HG02852 (cell line): ENCODE measurements around the gene SLC35F5.
"Not testable (repeated sequence)": the region's sequence is repeated elsewhere in the genome, so short reads cannot be mapped to it uniquely, and the experiment has no call there.

Experiments used
- ATAC-seq: cut with Tn5 transposase; IDR thresholded peaks from one replicate; pipeline ENCODE4 v1.9.1; 2021; ENCODE audit warnings: mild to moderate bottlenecking, moderate library complexity; ENCODE audit not compliant: unreplicated experiment

SLC35F5 gene, protein sequence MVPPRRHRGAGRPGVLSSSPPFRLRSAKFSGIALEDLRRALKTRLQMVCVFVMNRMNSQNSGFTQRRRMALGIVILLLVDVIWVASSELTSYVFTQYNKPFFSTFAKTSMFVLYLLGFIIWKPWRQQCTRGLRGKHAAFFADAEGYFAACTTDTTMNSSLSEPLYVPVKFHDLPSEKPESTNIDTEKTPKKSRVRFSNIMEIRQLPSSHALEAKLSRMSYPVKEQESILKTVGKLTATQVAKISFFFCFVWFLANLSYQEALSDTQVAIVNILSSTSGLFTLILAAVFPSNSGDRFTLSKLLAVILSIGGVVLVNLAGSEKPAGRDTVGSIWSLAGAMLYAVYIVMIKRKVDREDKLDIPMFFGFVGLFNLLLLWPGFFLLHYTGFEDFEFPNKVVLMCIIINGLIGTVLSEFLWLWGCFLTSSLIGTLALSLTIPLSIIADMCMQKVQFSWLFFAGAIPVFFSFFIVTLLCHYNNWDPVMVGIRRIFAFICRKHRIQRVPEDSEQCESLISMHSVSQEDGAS

DNA sequence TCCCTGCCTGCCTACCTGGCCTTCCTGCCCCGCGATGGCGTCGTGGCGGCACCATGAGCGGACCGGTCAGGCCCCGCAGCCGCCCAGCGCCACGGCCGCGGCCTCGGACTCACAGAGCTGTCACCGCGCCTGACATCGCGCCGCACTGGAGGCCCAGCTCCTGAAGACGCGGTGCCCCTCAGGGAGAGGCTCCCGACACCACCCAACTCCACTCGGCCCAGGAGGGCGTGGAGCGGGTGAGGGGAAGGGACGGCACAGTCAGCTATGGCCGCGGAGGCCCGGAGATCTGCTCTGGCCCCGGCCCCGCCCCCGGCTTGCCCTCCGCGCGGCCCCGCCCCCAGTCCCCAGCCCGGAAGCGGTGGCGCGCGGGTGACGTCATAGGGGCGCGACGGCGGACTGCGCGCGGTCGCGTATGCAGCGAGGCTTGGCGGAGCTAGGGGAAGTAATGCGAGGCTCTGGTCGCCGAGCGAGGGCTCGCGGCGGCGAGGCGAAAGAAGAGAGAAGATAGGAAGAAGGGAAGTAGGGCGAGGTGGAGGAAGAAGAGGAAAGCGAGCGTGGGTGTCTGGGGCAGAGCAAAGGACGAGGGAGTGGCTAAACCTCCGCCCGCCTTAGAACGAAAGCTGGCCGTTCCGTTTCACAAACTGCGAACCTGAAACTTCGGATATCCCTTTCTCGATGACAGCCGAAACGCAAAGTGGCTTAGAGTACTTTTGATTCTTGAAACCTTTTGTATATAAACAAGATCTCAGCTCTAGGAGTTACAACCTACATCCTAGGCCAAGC, at the start of gene SLC35F5:
TSS of gene SLC35F5 (minus strand) at position 288 of the 783 bp plus-strand sequence. CDS start at position 55, 233 bp downstream.
- peak; percentile 87 for ATAC-seq

DNA sequence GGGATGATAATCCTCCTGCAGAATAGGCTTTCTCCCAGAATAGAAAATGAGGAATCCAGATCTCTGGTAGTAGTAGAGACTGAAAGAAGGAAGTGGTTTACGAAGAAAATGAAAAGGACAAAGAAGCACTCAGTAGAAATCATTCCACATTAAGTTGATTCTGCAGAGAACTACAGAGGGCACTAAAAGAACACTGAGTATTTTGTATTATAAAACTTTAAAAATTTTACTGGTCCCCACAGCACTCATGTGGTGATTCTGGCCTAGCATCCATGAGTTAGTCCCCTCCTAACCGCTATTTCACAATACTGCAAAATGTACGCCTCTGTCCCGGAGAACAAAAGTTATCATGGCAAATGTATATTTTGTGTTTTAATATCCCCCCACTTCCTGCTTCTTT, 42.9 kb upstream of the SLC35F5 start:
- ATAC-seq, result no peak

DNA sequence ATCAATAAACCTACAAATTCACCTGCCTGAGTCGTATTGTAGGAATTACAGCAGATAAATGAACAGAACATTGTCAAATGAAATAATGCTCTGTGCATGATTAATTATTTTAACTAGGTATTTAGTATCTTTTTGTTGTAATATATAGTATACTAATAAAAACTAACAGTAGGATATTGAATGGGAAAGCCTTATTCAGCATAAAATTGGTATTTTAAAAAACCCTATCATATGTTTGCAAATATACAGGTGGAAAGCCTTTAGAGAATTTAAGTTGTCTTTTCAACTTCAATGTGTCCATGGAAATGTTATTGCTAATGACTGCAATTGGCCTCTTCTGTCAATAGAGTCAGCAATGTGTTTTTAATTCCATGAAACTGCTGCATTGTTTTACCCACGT, 40.8 kb upstream of the SLC35F5 start:
- ATAC-seq, result no peak

DNA sequence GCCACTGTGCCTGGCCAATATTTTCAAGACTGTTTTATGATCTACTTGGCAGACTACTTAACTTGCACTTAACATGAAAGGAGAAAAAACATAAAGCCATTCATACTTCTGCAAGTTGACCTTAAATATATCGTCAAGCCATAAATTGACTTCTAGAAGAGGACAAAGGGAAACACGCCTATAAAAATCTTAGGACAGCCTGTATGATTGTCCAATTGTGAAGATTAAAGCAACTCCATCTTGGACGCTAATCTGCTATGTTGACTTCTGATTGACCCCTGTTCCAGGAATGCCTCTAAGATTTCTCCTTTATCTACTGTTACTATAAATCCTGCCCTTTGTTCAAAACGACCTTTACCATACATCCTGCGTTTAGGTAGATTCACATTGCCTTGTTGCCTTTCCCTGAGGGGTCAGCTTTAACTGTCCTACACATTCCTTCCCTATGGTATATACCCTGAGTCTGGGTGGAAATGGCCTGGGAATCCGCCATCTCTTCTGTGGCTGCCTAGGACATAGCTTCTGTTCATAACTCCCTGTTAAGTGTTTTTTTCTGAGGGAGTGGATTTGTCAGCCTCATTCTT, 40.2 kb upstream of the SLC35F5 start:
- no peak for ATAC-seq

DNA sequence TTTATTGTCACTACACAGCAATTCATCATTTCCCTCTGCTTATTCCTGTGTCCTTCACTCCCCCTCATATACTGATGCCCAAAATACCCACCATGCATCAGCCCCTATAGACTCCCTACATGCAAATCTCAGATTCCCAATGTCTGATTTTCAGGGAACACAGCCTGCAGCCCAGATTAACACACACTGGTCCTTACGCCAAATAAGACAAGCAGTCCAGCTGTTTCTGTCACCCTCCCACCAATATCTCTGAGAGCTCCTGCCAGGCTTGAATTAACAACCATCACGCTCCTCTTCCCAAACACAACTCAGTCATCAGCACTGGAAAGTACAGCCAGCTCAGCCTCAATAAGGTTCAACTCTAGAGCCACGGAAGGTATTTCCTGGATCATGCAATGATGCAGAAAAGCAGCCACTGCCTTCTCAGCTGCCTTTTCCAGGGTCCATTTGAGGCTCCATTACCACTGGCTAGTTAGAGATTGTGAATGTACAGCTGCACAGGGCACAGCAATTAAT, 39.0 kb upstream of the SLC35F5 start:
- no peak for ATAC-seq

DNA sequence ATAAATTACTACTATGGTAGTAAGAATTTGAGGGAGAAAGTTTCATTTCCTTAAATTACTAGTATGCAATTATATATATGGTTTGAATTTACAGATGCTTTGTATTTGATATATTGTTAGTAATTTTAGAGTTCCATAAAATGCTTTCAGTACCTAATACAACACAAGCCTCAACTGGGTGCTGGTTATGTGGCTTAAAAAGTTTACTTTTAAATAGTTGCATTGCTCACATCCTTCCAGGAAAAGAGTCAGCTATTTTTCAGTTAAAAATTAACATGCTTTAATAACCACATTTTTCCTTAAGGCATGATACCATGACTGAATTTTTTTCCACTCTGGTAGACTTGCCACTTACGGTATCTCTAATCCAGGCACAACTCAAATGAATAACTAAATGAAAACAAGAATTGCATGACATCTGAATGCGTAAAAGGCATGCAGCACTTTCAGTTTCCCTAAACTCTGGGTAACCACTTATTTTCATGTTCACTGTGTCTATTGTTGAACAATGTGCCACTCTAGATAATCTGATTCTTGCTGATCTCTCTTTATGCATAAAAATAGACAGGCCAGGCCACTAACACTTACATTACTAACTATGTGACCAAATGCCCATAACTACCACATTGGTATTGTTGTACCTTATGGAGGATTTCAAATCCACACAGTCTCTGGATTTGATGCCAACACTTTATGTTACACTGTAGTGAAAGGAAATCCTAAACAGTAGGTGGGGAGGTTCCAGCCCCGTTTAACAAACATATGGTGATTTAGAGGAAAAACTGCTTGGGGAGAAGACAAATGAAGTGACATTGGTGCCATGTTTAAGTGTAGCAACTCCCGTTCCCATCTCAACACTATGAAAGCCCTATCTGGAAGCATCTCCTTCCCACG, 35.5 kb upstream of the SLC35F5 start:
- peak; percentile 94 for ATAC-seq

DNA sequence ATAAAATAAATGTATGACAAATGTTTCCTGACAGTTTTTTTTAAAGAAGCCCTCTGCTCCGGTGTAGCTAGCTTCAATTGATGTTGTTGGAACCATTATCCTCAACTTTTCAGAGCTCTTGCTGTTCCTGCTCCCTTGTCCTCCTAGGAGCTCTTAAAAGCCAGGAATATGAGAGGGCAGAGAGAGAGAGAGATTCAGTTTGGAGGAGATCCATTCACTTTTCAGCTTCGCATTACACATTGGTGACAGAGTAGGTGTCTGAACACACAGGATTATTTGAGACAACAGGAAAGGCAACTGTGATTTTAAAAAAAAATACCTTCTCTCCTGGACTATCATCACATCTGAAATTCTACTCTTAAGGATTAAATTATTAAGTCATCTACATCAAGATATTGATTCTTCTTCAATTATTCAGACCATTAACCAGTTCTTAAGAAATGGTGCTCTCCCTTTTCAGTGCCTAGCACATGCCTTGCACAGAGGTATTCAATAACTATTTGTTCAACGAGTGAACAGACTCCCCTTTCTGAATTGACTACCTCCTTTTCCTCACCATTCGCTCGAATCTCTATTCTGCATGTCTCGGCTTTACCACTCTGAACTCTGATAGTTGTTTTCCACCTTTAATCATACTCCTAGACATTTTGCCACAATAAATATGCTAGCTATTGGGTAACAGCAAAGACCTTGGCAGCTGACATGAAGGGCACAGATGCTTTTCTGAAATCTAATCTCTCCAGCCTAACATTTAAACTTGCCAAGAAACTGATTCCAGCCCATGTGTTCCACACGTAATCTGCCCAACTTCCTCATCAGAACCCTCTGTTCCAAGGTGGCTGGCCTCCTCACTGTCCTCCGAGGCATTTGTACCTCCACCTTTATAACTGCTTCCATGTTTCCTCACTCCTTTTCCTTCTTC, 28.6 kb upstream of the SLC35F5 start:
- no peak for ATAC-seq

DNA sequence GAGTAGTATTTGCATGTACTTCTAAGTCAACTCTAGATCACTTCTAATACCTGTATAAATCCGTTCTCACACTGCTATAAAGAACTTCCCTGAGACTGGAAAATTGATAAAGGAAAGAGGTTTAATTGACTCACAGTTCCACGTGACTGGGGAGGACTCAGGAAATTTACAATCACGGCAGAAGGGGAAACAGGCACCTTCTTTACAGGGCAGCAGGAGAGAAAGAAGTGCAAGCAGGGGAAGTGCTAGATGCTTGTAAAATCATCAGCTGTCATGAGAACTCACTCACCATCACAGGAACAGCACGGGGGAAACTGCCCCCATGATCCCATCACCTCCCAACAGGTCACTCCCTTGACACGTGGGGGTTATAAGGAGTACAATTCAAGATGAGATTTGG, 24.0 kb upstream of the SLC35F5 start:
- ATAC-seq, result no peak

DNA sequence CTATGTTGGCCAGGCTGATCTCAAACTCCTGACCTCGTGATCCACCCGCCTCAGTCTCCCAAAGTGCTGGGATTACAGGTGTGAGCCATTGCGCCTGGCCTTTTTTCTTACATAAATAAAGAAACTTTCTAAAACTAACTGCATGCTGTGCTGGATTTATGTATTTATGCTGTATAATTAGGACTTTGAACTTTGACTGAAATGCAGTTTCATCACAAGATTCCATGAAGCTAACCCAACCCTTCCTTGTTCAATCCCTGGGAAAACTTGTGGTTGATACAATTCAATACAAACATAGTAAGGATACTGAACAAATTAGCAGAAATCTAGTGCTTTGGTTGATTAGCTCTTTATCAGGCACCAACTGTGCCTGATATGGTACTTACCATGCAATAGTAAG, 20.9 kb upstream of the SLC35F5 start:
- no peak for ATAC-seq

DNA sequence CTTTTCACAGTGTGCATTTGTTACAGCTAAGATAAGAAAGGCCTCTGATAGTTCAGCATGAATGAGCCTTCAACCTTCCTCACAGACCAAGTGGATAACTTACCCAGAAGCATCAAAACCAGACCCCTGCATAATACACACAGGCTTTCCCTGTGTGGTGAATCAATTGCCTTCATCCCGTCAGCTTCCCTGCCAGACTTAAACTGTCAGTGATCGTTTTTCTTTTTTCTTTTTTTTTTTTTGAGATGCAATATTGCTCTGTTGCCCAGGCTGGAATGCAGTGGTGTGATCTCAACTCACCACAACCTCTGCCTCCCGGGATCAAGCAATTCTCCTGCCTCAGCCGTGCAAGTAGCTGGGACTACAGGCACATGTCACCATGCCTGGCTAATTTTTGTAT, 20.5 kb upstream of the SLC35F5 start:
- ATAC-seq, result no peak

DNA sequence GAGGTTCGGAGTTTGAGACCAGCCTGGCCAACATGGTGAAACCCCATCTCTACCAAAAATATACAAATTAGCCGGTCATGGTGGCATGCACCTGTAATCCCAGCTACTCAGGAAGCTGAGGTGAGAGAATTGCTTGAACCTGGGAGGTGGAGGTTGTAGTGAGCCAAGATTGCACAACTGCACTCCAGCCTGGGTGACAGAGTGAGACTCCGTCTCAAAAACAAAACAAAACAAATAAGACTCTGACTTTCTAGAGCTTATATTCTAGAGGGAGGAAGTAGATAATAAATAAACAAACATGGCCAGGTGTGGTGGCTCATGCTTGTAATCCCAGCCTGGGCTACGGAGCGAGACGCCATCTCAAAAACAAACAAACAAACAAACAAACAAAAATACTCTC, 18.2 kb upstream of the SLC35F5 start:
- not testable (repeated sequence) for ATAC-seq

DNA sequence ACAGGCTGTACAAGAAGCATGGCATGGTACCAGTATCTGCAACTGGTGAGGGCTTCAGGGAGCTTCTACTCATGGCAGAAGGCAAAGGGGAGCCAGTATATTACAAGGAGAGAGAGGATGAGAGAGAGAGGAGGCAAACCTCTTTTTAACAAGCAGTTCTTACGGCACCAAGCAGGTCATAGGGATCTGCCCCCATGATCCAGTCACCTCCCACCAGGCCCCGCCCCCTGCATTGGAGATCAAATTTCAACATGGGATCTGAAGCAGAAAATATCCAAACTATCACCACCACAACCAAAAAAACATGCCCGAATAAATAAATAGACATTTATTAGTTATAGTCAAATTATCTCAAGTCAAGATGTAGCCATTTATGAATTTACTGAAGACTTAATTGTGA, 14.5 kb upstream of the SLC35F5 start:
- ATAC-seq, result no peak

DNA sequence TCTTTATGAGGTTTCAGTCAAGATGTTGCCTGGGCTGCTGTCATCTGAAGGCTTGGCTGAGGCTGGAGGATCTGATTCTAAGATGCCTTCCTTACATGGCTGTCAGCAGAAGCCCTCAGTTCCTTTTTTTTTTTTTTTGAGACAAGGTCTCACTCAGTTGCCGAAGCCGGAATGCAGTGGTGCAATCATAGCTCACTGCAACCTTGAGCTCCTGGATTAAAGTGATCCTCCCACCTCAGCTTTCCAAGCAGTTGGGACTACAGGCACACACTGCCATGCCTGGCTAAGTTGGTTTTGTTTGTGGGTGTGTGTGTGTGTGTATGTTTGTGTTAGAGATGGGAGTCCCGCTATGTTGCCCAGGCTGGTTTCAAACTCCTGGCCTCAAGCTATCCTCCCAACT, 13.1 kb upstream of the SLC35F5 start:
- ATAC-seq, result no peak

DNA sequence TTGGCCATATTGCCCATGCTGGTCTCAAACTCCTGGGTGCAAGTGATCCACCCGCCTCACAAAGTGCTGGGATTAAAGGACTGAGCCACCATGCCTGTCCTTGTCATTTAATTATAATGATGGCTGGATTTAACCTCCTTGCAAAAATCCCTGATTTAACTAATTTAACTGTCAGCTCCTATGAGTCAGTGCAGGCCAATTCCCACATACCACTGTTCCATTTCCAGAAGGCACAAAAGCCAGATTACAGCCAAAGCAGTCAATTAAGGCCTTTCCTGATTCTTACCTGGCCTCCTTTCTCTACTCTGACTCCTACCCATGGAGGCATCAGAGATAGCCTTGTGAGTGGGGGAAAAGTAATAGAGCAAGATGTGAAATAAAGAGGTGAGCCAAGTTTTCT, 12.3 kb upstream of the SLC35F5 start:
- no peak for ATAC-seq

DNA sequence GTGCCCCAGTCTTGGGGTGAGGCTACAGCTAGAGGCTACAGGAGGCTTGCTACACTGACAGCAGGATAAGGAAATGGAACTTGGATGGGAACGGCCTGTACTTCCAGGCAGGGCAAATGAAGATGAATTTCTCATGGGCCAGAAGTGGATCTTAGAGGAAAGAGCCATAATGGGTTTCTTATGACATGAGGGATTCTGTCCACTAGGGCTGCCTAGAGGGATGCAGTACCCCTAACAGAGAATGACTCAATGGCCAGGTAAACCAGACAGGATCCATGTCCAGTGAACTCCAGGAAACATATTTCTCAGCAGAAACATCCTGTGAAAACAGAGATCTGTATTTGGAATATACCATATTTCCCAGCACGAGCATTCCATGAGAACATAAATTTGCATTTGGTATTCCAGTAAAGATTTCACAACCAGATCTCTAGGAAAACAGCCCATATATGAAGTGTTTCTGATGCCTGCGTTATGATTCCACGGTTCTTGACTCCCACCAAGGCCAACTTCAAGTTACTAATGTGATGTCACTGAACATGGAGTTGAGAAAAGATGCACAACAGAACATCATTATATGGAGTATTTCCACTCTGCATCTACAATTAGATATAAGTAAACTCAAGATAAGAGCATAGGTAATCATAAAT, 11.5 kb upstream of the SLC35F5 start:
- ATAC-seq, result no peak

DNA sequence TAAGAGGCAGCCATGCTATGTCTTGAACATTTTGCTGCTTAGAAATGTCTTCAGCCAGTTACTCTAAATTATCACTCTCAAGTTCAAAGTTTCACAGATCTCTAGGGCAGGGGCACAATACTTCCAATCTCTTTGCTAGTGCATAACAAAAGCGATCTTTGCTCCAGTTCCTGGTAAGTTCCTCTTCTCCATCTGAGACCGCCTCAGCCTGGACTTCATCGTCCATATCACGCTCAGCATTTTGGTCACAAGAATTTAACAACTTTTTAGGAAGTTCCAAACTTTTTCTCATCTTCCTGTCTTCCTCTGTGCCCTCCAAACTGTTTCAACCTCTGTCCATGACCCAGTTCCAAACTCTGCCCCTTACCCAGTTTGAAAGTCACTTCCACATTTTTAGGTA, 8.8 kb upstream of the SLC35F5 start:
- ATAC-seq, result no peak

DNA sequence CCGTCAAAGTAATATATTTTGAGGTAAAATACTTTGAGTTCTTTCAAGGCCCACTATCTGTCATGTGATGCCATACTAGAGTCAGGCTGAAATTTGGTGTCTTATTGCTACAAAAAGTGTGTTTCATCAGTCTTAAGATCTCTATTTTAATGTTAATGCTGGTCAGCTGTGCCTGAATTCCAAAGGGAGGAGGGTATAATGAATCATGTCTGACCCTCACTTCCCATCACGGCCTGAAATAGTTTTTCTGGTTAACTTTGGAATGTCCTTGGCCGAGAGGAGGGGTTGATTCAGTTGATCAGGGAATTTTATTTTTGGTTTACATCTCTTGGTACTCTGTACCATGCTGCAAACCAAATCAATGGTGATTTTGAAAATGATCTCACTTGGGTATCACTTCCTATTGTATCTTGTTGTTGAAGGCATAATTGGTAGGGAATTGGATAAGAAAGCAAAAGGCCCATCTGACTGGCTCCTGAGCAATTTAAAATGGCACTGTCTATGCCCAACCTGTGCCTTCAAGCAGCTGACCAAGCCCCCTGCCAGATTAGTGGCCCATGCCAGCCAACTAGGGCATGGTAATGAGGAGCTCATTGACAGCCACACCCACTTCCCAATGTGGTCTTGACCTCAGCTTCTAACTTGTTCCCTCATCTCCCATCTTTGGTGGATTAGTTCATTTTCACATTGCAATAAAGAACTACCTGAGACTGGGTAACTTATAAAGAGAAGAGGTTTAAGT, 6.1 kb upstream of the SLC35F5 start:
- no peak for ATAC-seq

DNA sequence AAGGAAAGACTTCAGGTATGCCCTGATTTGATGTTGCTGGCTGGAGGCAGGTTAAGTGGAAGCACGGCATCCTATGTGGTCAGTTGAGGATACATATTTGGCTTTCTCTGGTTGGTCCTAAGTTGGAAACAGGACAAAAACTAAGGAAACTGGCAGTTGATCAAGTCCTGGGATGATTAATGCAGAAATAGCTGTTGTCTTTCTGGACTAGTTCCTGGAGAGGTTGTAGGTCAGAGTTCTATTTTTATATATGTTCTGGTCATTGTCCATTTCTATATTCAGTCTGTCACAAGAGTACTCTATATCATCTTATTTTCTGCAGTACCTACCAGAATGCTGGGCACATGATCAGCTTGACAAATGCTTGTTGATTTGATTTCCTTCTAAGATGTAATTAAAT, 4.0 kb upstream of the SLC35F5 start:
- ATAC-seq, result no peak
